Measurements from ENCODE around the gene CNTN5.

CNTN5 gene

GRCh38 chr11:100105982-100106358 lies 1085.2 kb downstream of the CNTN5 start:
- Histone ChIP-seq H3K36me3 (no peaks in the 10 kb centered on the region), H3K27ac (no peak overlapping the region), H3K4me1 (no peaks in the 10 kb centered on the region), H3K4me3 (no peak overlapping the region), H3K27me3 (no peaks in the 10 kb centered on the region), H3K9me3 (no peaks in the 10 kb centered on the region)
- no peak for TF ChIP-seq CTCF (IDR thresholded peaks at IDR 0.05)
- DNase-seq = no peak
- intact Hi-C loops (cut with DNase I; ENCODE audit: low total_unique reads) = no loop called here

GRCh38 chr11:100119176-100119575 lies 1098.4 kb downstream of the CNTN5 start:
- Histone ChIP-seq H3K9me3 (no peaks in the 10 kb centered on the region), H3K27ac (no peak overlapping the region), H3K4me1 (no peaks in the 10 kb centered on the region), H3K36me3 (no peaks in the 10 kb centered on the region), H3K27me3 (no peaks in the 10 kb centered on the region), H3K4me3 (no peak overlapping the region)
- TF ChIP-seq CTCF (IDR thresholded peaks at IDR 0.05) = no peak
- intact Hi-C loops (cut with DNase I; ENCODE audit: low total_unique reads) = no loop called here
- no peak for DNase-seq

- TF ChIP-seq CTCF (IDR thresholded peaks at IDR 0.05) = no peak
- Histone ChIP-seq H3K36me3 (no peaks in the 10 kb centered on the region), H3K27ac (no peak overlapping the region), H3K27me3 (no peaks in the 10 kb centered on the region), H3K4me3 (no peak overlapping the region), H3K9me3 (no peaks in the 10 kb centered on the region), H3K4me1 (no peaks in the 10 kb centered on the region)
- intact Hi-C loops (cut with DNase I; ENCODE audit: low total_unique reads) = no loop called here
- DNase-seq = no peak
These were observed 1112.4 kb downstream of the CNTN5 start for GRCh38 chr11:100133114-100133513.

GRCh38 chr11:100141201-100141600 lies 1120.5 kb downstream of the CNTN5 start:
- intact Hi-C loops (cut with DNase I; ENCODE audit: low total_unique reads) = no loop called here
- Histone ChIP-seq H3K36me3 (no peaks in the 10 kb centered on the region), H3K4me1 (no peaks in the 10 kb centered on the region), H3K27ac (no peak overlapping the region), H3K4me3 (no peak overlapping the region), H3K27me3 (no peaks in the 10 kb centered on the region), H3K9me3 (no peaks in the 10 kb centered on the region)
- no peak for DNase-seq
- no peak for TF ChIP-seq CTCF (IDR thresholded peaks at IDR 0.05)

- no peak overlapping the region for H3K4me3 ChIP-seq
- peak in 1 of 2 donors; percentile 27 for DNase-seq
- no peaks in the 10 kb centered on the region for H3K27me3 ChIP-seq
- H3K27ac ChIP-seq = no peak overlapping the region
- no peak for TF ChIP-seq CTCF (IDR thresholded peaks at IDR 0.05)
- no peaks in the 10 kb centered on the region for H3K36me3 ChIP-seq
- intact Hi-C loops (cut with DNase I; ENCODE audit: low total_unique reads) = no loop called here
- H3K4me1 ChIP-seq = no peaks in the 10 kb centered on the region
- no peaks in the 10 kb centered on the region for H3K9me3 ChIP-seq
These were observed 1131.2 kb downstream of the CNTN5 start for GRCh38 chr11:100151944-100152343.

GRCh38 chr11:100152766-100153165 lies 1132.0 kb downstream of the CNTN5 start:
- Histone ChIP-seq H3K36me3 (no peaks in the 10 kb centered on the region), H3K9me3 (no peaks in the 10 kb centered on the region), H3K27ac (no peak overlapping the region), H3K4me3 (no peak overlapping the region), H3K4me1 (no peaks in the 10 kb centered on the region), H3K27me3 (no peaks in the 10 kb centered on the region)
- intact Hi-C loops (cut with DNase I; ENCODE audit: low total_unique reads) = no loop called here
- DNase-seq = no peak
- TF ChIP-seq CTCF (IDR thresholded peaks at IDR 0.05) = no peak
